ENCODE results near the gene CAMK2G.
"Not testable (repeated sequence)": the region's sequence is repeated elsewhere in the genome, so short reads cannot be mapped to it uniquely, and the experiment has no call there.

The CAMK2G gene

DNA sequence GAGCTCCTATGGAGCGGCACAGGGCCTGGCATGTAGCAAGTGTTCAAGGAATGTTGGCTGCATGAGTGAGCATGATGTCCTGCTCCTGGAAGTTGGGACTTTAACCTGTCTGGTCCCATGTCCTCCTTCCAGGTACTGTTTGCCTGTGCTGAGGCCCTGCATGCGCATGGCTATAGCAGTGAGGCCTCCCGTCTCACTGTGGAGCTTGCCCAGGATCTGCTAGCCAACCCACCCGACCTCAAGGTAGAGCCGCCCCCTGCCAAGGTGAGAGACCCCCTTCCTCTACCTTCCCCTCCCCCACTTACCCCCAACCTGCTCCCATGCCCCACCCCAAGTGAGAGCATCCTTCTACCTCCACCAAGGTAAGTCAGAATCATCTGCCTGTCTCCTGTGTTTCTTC, 80.9 kb downstream of the CAMK2G start:
- no peak for DNase-seq (ENCODE audit: insufficient read length, low spot score)
- TF ChIP-seq POLR2A (IDR thresholded peaks at IDR 0.05; ENCODE audit: low read depth, low read length) = no peak
- FAIRE-seq = no peak

DNA sequence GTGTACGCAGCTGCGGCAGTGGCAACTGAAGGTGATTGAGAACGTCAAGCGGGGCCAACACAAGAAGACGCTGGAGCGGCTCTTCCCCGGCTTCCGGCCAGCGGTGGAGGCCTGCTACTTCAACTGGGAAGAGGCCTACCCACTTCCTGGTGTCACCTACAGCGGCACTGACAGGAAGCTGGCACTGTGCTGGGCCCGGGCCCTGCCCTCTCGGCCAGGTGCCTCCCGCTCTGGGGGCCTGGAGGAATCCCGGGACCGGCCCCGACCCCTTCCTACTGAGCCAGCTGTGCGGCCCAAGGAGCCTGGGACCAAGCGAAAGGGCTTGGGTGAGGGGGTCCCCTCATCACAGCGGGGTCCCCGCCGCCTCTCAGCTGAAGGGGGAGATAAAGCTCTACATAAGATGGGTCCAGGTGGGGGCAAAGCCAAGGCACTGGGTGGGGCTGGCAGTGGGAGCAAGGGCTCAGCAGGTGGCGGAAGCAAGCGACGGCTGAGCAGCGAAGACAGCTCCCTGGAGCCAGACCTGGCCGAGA, 82.4 kb downstream of the CAMK2G start:
- FAIRE-seq (no peak), DNase-seq (ENCODE audit: insufficient read length, low spot score) (no peak)
- TF ChIP-seq POLR2A (IDR thresholded peaks at IDR 0.05; ENCODE audit: low read depth, low read length) = no peak

- no peak for TF ChIP-seq POLR2A (IDR thresholded peaks at IDR 0.05; ENCODE audit: low read depth, low read length)
- no peak for FAIRE-seq
- no peak for DNase-seq (ENCODE audit: insufficient read length, low spot score)
Observed at GRCh38 chr10:73790886-73791625, 83.3 kb downstream of the CAMK2G start.

- FAIRE-seq = no peak
Observed at GRCh38 chr10:73789659-73790055, 84.7 kb downstream of the CAMK2G start.

DNA sequence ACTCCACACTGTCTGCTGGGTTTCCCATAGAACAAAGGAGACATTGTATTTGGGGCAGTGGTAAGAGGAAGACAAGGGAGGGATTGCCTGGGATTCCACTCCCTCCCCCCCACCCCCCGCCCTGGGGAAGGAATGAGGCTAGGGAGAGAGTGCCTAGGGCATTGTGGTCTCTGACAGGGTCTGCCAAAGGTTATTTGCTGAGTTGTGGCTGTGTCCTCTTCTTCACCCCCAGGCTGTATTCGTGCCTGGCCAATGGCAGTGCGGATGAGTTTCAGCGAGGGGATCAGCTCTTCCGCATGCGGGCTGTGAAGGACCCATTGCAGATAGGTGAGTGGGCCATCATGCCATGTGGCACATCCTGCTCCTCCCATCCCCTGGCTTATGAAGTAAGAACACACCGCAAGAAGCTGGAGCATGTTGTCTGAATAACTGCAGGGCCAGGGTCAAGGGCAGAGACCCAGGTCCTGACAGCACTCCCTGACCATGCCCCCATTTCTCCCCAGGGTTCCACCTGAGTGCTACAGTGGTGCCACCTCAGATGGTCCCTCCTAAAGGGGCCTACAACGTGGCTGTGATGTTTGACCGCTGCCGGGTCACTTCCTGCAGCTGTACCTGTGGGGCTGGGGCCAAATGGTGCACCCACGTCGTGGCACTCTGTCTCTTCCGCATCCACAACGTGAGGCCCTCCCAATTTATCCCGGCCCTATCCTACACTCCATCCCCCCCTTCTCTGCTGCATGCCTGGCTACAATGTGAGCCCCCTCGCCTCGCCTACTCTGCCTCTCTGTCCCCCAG, 85.3 kb downstream of the CAMK2G start:
- TF ChIP-seq POLR2A (IDR thresholded peaks at IDR 0.05; ENCODE audit: low read depth, low read length) = no peak
- no peak for DNase-seq (ENCODE audit: insufficient read length, low spot score)
- no peak for FAIRE-seq

More at GRCh38 chr10:73789659-73790055, 84.7 kb downstream of the CAMK2G start:
- no peak for TF ChIP-seq POLR2A (IDR thresholded peaks at IDR 0.05; ENCODE audit: low read depth, low read length)
- DNase-seq (ENCODE audit: insufficient read length, low spot score) = no peak

DNA sequence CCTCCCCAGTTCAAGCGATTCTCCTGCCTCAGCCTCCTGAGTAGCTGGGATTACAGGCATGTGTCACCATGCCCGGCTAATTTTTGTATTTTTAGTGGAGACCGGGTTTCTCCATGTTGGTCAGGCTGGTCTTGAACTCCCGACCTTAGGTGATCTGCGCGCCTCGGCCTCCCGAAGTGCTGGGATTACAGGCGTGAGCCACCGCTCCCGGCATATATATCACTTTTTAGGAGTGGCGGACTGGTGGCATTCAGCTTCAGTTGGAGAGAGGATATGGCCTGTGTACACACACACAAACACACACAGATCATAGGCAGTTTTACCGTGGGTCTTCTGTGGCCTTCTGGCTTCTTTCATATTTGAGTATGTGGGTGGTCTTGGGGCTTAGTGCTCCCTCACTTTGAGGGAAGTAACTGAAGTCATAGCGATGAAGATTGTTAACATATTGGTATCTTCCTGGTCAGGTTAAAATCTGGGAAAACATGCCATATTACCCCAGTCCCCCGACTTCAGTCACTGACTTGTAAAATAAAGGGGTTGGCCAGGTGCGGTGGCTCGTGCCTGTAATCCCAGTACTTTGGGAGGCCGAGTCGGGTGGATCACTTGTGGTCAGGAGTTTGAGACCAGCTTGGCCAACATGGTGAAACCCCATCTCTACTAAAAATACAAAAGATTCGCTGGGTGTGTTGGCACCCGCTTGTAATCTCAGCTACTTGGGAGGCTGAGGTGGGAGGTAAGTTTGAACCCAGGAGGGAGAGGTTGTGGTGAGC, 87.1 kb downstream of the CAMK2G start:
- not testable (repeated sequence) for FAIRE-seq; DNase-seq (ENCODE audit: insufficient read length, low spot score)

DNA sequence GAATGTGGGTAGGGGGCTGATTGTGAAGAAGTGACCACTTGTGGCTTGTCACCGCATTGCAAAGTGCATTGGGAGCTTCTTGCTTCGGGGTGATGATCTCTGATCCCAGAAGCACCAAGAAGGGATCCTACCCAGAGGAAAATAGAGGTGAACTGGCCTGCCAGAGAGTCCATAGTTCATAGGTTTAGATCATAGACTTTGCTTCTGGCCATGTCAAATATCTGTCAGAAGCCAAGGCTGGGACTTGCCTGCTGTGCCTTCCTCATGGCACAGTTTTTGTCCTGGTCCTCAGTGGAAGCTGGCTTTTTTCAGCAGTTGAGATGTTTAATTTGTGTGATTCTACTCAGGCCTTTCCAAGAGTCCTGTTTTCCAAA, 87.9 kb downstream of the CAMK2G start:
- no peak for FAIRE-seq
- TF ChIP-seq POLR2A (IDR thresholded peaks at IDR 0.05; ENCODE audit: low read depth, low read length) = no peak
- DNase-seq (ENCODE audit: insufficient read length, low spot score) = no peak

- FAIRE-seq = no peak
- DNase-seq (ENCODE audit: insufficient read length, low spot score) = peak; percentile 51
- no peak for TF ChIP-seq POLR2A (IDR thresholded peaks at IDR 0.05; ENCODE audit: low read depth, low read length)
Observed at GRCh38 chr10:73785721-73786511, 88.4 kb downstream of the CAMK2G start.

GRCh38 chr10:73785211-73785720, 89.1 kb downstream of the CAMK2G start, which contains the start of gene ZSWIM8:
TSS of gene ZSWIM8 (plus strand) at chr10:73785606. CDS start at chr10:73785879, 273 bp downstream.
- peak; percentile 55 for TF ChIP-seq POLR2A (IDR thresholded peaks at IDR 0.05; ENCODE audit: low read depth, low read length)
- FAIRE-seq = peak; percentile 98
- DNase-seq (ENCODE audit: insufficient read length, low spot score) = peak; percentile 98

GRCh38 chr10:73782749-73783085, 91.6 kb downstream of the CAMK2G start:
- DNase-seq (ENCODE audit: insufficient read length, low spot score) (no peak), FAIRE-seq (no peak)
- TF ChIP-seq POLR2A (IDR thresholded peaks at IDR 0.05; ENCODE audit: low read depth, low read length) = no peak

DNA sequence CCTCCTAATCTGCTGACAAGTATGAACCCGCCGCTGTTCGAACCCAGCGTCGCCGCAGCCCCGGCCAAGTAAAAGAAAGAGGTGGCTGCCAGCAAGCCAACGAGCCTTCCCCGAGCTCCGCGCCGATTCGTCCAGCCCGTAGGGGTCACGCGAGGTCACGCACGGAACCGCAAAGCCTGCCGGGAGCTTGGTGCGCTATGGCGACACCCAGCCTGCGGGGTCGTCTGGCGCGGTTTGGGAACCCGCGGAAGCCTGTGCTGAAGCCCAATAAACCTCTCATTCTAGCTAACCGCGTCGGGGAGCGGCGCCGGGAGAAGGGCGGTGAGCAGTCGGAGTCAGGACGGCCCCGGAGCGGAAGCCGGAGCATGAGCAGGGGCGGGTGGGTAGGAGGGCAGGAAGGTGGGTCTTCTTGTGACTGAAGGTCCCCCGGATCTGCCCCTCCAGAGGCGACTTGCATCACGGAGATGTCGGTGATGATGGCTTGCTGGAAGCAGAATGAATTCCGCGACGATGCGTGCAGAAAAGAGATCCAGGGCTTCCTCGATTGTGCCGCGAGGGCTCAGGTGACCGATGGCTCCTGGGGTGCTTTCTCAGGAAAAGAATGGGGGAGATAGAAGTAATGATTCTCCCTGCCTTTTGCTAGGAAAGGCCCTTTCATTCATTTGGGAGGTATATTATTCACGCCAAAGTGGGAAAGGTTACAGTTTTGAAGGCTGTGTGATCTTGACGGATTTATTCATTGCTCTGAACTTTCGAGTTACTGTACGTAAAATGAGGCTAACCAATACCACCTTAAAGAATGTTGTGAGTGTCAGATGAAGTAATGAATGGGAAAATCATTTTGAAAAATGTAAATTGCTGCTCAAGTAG, 92.2 kb downstream of the CAMK2G start, which contains the start of gene CHCHD1:
Gene CHCHD1, plus strand, starts transcription at position 170 of the 870 bp plus-strand sequence. Its CDS starts 28 bp downstream, at position 198.
- peak; percentile 83 for FAIRE-seq
- TF ChIP-seq POLR2A (IDR thresholded peaks at IDR 0.05; ENCODE audit: low read depth, low read length) = peak; percentile 89
- peak; percentile 91 for DNase-seq (ENCODE audit: insufficient read length, low spot score)

DNA sequence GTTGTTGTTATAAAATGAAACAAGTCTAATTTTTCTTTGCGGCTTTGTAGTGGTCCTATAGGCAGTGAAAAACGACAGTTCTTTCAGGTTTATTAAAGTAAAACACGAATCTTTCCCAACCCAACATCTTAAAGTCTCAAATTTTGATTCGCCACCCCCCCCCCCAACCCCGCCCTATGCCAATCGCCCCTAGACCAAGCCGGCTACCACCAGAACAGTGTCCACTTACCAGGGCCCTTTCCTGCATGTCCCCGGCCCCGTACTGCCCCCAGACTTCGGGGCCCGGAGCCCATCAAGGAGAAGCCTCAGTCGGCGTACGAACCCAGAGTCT, 92.8 kb downstream of the CAMK2G start:
- no peak for FAIRE-seq
- no peak for DNase-seq (ENCODE audit: insufficient read length, low spot score)
- TF ChIP-seq POLR2A (IDR thresholded peaks at IDR 0.05; ENCODE audit: low read depth, low read length) = no peak

All from H54 (cell line).